ENCODE results near the gene CCDC34. TPM values are rescaled to one million over a fixed set of nuclear protein-coding genes. Genes with fewer than 3 reads are reported as not detected.
"Not testable (repeated sequence)": the region's sequence is repeated elsewhere in the genome, so short reads cannot be mapped to it uniquely, and the experiment has no call there.

Gene CCDC34
- polyA plus RNA-seq, 1 donor = 29.4 TPM

DNA sequence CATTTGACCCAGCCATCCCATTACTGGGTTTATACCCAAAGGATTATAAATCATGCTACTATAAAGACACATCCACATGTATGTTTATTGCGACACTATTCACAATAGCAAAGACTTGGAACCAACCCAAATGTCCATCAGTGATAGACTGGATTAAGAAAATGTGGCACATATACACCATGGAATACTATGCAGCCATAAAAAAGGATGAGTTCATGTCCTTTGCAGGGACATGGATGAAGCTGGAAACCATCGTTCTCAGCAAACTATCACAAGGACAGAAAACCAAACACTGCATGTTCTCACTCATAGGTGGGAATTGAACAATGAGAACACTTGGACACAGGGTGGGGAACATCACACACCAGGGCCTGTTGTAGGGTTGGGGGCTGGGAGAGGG is 36.0 kb downstream of the CCDC34 start:
- H3K4me3 ChIP-seq (ENCODE audit: low read length); H3K36me3 ChIP-seq (ENCODE audit: control insufficient read depth, insufficient read depth, low read length); H3K9me3 ChIP-seq (ENCODE audit: control insufficient read depth, low read depth, low read length); DNase-seq; H3K27ac ChIP-seq (ENCODE audit: low read length); H3K4me1 ChIP-seq (ENCODE audit: control insufficient read depth, insufficient read depth, low read length); H3K27me3 ChIP-seq (ENCODE audit: control insufficient read depth, insufficient read depth, low read length): not testable (repeated sequence)
- WGBS (ENCODE audit: insufficient coverage, low lambda C conversion rate) = no CpG with 5 or more reads among the region's 2 CpGs

- not testable (repeated sequence) for H3K27me3 ChIP-seq (ENCODE audit: control insufficient read depth, insufficient read depth, low read length); H3K4me1 ChIP-seq (ENCODE audit: control insufficient read depth, insufficient read depth, low read length); H3K27ac ChIP-seq (ENCODE audit: low read length); H3K36me3 ChIP-seq (ENCODE audit: control insufficient read depth, insufficient read depth, low read length); DNase-seq; H3K4me3 ChIP-seq (ENCODE audit: low read length); H3K9me3 ChIP-seq (ENCODE audit: control insufficient read depth, low read depth, low read length)
- no CpG with 5 or more reads among the region's 3 CpGs for WGBS (ENCODE audit: insufficient coverage, low lambda C conversion rate)
Measured at GRCh38 chr11:27322196-27322595, 40.8 kb downstream of the CCDC34 start.

GRCh38 chr11:27321340-27321739 is 41.7 kb downstream of the CCDC34 start:
- H3K4me1 ChIP-seq (ENCODE audit: control insufficient read depth, insufficient read depth, low read length); H3K36me3 ChIP-seq (ENCODE audit: control insufficient read depth, insufficient read depth, low read length); H3K27me3 ChIP-seq (ENCODE audit: control insufficient read depth, insufficient read depth, low read length); H3K27ac ChIP-seq (ENCODE audit: low read length); H3K9me3 ChIP-seq (ENCODE audit: control insufficient read depth, low read depth, low read length); H3K4me3 ChIP-seq (ENCODE audit: low read length); DNase-seq: not testable (repeated sequence)
- WGBS (ENCODE audit: insufficient coverage, low lambda C conversion rate) = no CpG with 5 or more reads among the region's 10 CpGs

DNA sequence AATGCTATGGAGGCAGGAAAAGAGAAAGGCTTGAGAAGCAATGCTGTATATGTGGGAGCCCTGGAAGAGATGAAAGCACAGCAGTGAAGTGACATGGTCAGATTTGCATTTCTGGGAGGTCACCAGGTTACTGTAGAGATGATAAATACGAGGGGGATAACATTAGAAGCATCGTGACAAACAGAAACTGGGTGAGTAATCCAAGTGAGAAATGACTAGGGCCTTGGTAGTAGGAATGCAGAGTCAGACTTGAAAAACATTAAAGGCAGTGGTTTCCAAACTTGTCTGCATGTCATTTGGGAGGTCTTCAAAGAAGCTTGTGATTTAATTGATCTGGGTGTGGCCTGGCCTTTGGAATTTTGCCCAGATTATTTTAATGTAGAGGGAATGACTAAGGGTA is 43.9 kb downstream of the CCDC34 start:
- Histone ChIP-seq H3K27me3 (ENCODE audit: control insufficient read depth, insufficient read depth, low read length) (no peaks in the 10 kb centered on the region), H3K27ac (ENCODE audit: low read length) (no peak overlapping the region), H3K36me3 (ENCODE audit: control insufficient read depth, insufficient read depth, low read length) (no peaks in the 10 kb centered on the region), H3K4me1 (ENCODE audit: control insufficient read depth, insufficient read depth, low read length) (no peaks in the 10 kb centered on the region), H3K9me3 (ENCODE audit: control insufficient read depth, low read depth, low read length) (no peaks in the 10 kb centered on the region), H3K4me3 (ENCODE audit: low read length) (no peak overlapping the region)
- no peak for DNase-seq
- 60% methylated on average over 1 of the region's 2 CpGs for WGBS (ENCODE audit: insufficient coverage, low lambda C conversion rate)

GRCh38 chr11:27317751-27318150 is 45.3 kb downstream of the CCDC34 start:
- WGBS (ENCODE audit: insufficient coverage, low lambda C conversion rate) = no CpG with 5 or more reads among the region's 2 CpGs
- no peaks in the 10 kb centered on the region for H3K4me1 ChIP-seq (ENCODE audit: control insufficient read depth, insufficient read depth, low read length)
- no peak overlapping the region for H3K4me3 ChIP-seq (ENCODE audit: low read length)

GRCh38 chr11:27315836-27316235 is 47.2 kb downstream of the CCDC34 start:
- H3K9me3 ChIP-seq (ENCODE audit: control insufficient read depth, low read depth, low read length) = no peaks in the 10 kb centered on the region
- no peak overlapping the region for H3K27ac ChIP-seq (ENCODE audit: low read length)
- DNase-seq = no peak
- 89% methylated on average over 1 of the region's 1 CpG for WGBS (ENCODE audit: insufficient coverage, low lambda C conversion rate)
- H3K27me3 ChIP-seq (ENCODE audit: control insufficient read depth, insufficient read depth, low read length) = no peaks in the 10 kb centered on the region
- H3K4me1 ChIP-seq (ENCODE audit: control insufficient read depth, insufficient read depth, low read length) = peaks cover 4% of the 10 kb centered on the region
- H3K36me3 ChIP-seq (ENCODE audit: control insufficient read depth, insufficient read depth, low read length) = no peaks in the 10 kb centered on the region
- no peak overlapping the region for H3K4me3 ChIP-seq (ENCODE audit: low read length)

More at GRCh38 chr11:27317751-27318150, 45.3 kb downstream of the CCDC34 start:
- H3K27me3 ChIP-seq (ENCODE audit: control insufficient read depth, insufficient read depth, low read length) = no peaks in the 10 kb centered on the region
- no peaks in the 10 kb centered on the region for H3K9me3 ChIP-seq (ENCODE audit: control insufficient read depth, low read depth, low read length)
- DNase-seq = no peak
- no peak overlapping the region for H3K27ac ChIP-seq (ENCODE audit: low read length)
- H3K36me3 ChIP-seq (ENCODE audit: control insufficient read depth, insufficient read depth, low read length) = no peaks in the 10 kb centered on the region

DNA sequence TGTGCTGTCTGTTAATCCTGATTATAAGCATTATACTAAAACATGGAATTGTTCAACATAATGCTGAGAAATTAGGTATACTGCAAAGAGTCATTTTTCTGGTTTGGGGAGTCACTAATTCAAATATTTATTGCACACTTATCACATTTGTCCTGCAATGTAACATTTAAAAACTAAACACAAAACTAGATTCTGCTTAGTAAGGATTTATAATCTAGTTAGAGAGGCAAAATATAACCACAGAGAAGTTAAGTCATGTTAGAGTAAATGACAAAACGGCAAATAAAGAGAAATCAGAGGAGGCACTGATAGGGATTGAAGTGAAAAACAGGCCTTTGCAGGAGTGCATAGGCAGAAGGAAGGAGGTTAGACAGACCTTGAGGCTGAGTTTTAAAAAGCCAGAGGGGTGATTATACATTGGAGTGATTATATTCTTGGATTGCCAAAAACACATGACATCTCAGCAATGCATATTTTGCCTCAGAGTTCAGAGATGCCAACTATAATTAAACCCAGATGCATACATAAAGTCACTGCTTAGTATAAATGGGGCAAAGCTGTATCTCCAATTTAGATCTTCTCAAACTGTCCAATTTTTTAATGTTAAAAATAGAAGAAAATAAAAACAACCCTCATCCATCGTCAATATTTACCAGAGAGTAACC is 49.7 kb downstream of the CCDC34 start:
- Histone ChIP-seq H3K27me3 (ENCODE audit: control insufficient read depth, insufficient read depth, low read length) (no peaks in the 10 kb centered on the region), H3K9me3 (ENCODE audit: control insufficient read depth, low read depth, low read length) (no peaks in the 10 kb centered on the region), H3K4me3 (ENCODE audit: low read length) (no peak overlapping the region), H3K27ac (ENCODE audit: low read length) (no peak overlapping the region), H3K36me3 (ENCODE audit: control insufficient read depth, insufficient read depth, low read length) (no peaks in the 10 kb centered on the region), H3K4me1 (ENCODE audit: control insufficient read depth, insufficient read depth, low read length) (peaks cover 4% of the 10 kb centered on the region)
- no peak for DNase-seq
- WGBS (ENCODE audit: insufficient coverage, low lambda C conversion rate) = 64% methylated on average over 2 of the region's 2 CpGs

- WGBS (ENCODE audit: insufficient coverage, low lambda C conversion rate) = 11% methylated on average over 1 of the region's 2 CpGs
- no peak overlapping the region for H3K27ac ChIP-seq (ENCODE audit: low read length)
- peaks cover 4% of the 10 kb centered on the region for H3K4me1 ChIP-seq (ENCODE audit: control insufficient read depth, insufficient read depth, low read length)
- no peaks in the 10 kb centered on the region for H3K27me3 ChIP-seq (ENCODE audit: control insufficient read depth, insufficient read depth, low read length)
- H3K9me3 ChIP-seq (ENCODE audit: control insufficient read depth, low read depth, low read length) = no peaks in the 10 kb centered on the region
- DNase-seq = peak; percentile 16 to 68
- no peaks in the 10 kb centered on the region for H3K36me3 ChIP-seq (ENCODE audit: control insufficient read depth, insufficient read depth, low read length)
- H3K4me3 ChIP-seq (ENCODE audit: low read length) = no peak overlapping the region
Measured at GRCh38 chr11:27312110-27312509, 50.9 kb downstream of the CCDC34 start.

GRCh38 chr11:27310707-27311106 is 52.3 kb downstream of the CCDC34 start:
- H3K9me3 ChIP-seq (ENCODE audit: control insufficient read depth, low read depth, low read length) = peaks cover 1% of the 10 kb centered on the region
- H3K27me3 ChIP-seq (ENCODE audit: control insufficient read depth, insufficient read depth, low read length) = no peaks in the 10 kb centered on the region
- no peak overlapping the region for H3K27ac ChIP-seq (ENCODE audit: low read length)
- H3K36me3 ChIP-seq (ENCODE audit: control insufficient read depth, insufficient read depth, low read length) = no peaks in the 10 kb centered on the region
- H3K4me3 ChIP-seq (ENCODE audit: low read length) = no peak overlapping the region
- H3K4me1 ChIP-seq (ENCODE audit: control insufficient read depth, insufficient read depth, low read length) = peaks cover 4% of the 10 kb centered on the region
- no peak for DNase-seq

- Histone ChIP-seq H3K4me3 (ENCODE audit: low read length) (no peak overlapping the region), H3K36me3 (ENCODE audit: control insufficient read depth, insufficient read depth, low read length) (no peaks in the 10 kb centered on the region), H3K27ac (ENCODE audit: low read length) (no peak overlapping the region), H3K9me3 (ENCODE audit: control insufficient read depth, low read depth, low read length) (peaks cover 5% of the 10 kb centered on the region), H3K27me3 (ENCODE audit: control insufficient read depth, insufficient read depth, low read length) (no peaks in the 10 kb centered on the region), H3K4me1 (ENCODE audit: control insufficient read depth, insufficient read depth, low read length) (peaks cover 4% of the 10 kb centered on the region)
- no peak for DNase-seq
Measured at GRCh38 chr11:27310182-27310581, 52.8 kb downstream of the CCDC34 start.

GRCh38 chr11:27309046-27309445 is 54.0 kb downstream of the CCDC34 start:
- no peaks in the 10 kb centered on the region for H3K27me3 ChIP-seq (ENCODE audit: control insufficient read depth, insufficient read depth, low read length)
- peaks cover 12% of the 10 kb centered on the region for H3K9me3 ChIP-seq (ENCODE audit: control insufficient read depth, low read depth, low read length)
- WGBS (ENCODE audit: insufficient coverage, low lambda C conversion rate) = 71% methylated on average over 3 of the region's 5 CpGs
- no peak overlapping the region for H3K4me3 ChIP-seq (ENCODE audit: low read length)
- H3K36me3 ChIP-seq (ENCODE audit: control insufficient read depth, insufficient read depth, low read length) = no peaks in the 10 kb centered on the region
- peaks cover 6% of the 10 kb centered on the region for H3K4me1 ChIP-seq (ENCODE audit: control insufficient read depth, insufficient read depth, low read length)
- no peak for DNase-seq
- no peak overlapping the region for H3K27ac ChIP-seq (ENCODE audit: low read length)

Data from large intestine (tissue), 3 donors.